SU-DHL-6 (cell line): ENCODE results near the gene TRIM7.

ENCODE experiments used
- CTCF ChIP-seq: fragments of 200-600 bp; sonication (generic); IDR thresholded peaks from one replicate; pipeline ENCODE4 v1.5.1; 2017; ENCODE audit warnings: antibody characterized with exemption, mild to moderate bottlenecking, low read length, moderate library complexity; ENCODE audit not compliant: insufficient read depth, poor library complexity, severe bottlenecking
- EZH2phosphoT487 ChIP-seq: fragments of 200-600 bp; sonication (generic), shearing (Covaris generic); conservative IDR thresholded peaks from 2 replicates; pipeline ENCODE4 v1.6.1; 2018; ENCODE audit warnings: mild to moderate bottlenecking, antibody characterized with exemption, low read length, moderate library complexity, mixed read lengths

GRCh38 chr5:181217803-181218062 lies 12.7 kb upstream of the TRIM7 start:
- no peak for TF ChIP-seq CTCF
- no peak for TF ChIP-seq EZH2phosphoT487
